ENCODE results near the gene ZDHHC14.

DNA sequence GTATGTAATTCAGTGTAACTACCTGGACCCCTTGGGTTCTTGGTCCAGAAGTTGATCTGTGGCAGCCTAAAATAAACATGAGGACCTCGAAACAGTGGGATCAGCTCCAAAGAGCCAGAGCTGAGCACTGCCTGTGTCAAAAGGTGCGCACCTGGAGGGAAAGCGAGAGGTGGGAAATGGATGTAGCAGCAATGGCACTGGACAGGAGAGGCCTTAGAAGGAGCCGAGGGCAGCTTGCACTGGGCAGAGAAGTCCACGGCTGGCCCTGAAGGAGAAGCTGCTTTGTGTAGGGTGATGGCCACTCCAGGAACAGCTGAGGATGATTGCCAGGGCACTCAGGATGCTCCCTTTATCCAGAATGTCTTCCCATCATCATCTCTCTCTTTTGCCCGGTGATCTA is 228.1 kb downstream of the ZDHHC14 start:
- TF ChIP-seq, protein P1, sequence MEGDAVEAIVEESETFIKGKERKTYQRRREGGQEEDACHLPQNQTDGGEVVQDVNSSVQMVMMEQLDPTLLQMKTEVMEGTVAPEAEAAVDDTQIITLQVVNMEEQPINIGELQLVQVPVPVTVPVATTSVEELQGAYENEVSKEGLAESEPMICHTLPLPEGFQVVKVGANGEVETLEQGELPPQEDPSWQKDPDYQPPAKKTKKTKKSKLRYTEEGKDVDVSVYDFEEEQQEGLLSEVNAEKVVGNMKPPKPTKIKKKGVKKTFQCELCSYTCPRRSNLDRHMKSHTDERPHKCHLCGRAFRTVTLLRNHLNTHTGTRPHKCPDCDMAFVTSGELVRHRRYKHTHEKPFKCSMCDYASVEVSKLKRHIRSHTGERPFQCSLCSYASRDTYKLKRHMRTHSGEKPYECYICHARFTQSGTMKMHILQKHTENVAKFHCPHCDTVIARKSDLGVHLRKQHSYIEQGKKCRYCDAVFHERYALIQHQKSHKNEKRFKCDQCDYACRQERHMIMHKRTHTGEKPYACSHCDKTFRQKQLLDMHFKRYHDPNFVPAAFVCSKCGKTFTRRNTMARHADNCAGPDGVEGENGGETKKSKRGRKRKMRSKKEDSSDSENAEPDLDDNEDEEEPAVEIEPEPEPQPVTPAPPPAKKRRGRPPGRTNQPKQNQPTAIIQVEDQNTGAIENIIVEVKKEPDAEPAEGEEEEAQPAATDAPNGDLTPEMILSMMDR (IDR thresholded peaks at IDR 0.05) = no peak
- no peak for TF ChIP-seq POLR2A (IDR thresholded peaks at IDR 0.05)
